Endothelial cell of hepatic sinusoid (primary cell): ENCODE results near the gene TRMT112.

Source experiments
- in situ Hi-C: cut with HindIII; loops from 2 replicates; pipeline ENCODE4 v1.10.0; 2017; ENCODE audit warnings: low sequenced_read_pairs

Gene TRMT112

DNA sequence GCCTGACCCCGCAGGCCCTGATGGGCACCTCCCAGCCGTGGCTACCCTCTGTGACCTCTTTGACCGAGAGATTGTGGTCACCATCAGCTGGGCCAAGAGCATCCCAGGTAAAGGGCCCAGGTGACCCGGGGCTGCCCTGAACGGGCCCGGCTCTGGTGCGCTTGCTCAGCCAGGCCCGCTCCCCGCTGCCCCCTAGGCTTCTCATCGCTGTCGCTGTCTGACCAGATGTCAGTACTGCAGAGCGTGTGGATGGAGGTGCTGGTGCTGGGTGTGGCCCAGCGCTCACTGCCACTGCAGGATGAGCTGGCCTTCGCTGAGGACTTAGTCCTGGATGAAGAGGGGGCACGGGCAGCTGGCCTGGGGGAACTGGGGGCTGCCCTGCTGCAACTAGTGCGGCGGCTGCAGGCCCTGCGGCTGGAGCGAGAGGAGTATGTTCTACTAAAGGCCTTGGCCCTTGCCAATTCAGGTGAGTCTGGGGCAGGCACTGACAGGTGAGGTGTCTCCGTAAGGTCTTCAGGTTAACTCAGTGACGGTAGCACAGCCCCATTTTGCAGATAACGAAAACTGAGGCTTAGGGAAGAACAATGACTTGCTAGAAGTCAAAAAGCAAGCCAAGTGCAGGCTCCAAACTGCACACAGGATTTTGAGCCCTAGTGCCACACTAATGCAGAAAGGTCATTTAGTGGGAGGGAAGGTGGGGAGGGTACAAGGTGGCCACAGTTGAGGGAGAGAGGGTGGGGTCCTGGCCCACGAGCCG lies 2.4 kb downstream of the TRMT112 start:
- in situ Hi-C loops = no loop called here

GRCh38 chr11:64314146-64314804 lies 3.1 kb downstream of the TRMT112 start:
- in situ Hi-C loops = no loop called here

DNA sequence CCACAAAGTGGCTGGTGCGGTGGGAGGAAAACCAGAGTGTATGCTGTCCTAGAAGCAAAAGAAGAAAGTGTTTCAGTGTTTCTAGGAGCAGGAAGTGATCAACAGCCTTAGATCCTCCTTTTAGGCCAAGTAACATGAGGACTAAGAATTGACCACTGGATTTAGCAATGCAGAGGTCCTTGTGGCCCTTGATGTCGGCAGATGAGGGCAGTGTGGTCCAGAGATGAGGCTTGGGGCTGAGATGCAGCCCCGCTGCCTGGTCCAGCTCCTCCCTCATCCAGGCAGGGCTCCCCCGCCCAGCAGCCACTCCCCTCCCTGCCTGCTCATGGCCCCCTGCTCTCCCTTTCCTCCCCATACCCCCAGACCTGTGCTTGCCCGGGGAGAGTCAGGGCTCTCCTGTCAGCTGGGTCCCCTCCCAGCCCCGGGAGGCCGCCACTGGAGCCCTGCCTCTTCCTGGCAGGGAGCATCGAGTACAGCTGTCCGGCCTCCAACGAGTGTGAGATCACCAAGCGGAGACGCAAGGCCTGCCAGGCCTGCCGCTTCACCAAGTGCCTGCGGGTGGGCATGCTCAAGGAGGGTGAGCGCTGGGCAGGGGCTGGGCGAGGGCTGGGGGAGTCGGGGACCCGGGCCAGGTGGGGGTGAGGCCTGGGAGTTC lies 3.7 kb downstream of the TRMT112 start:
- in situ Hi-C loops = no loop called here

DNA sequence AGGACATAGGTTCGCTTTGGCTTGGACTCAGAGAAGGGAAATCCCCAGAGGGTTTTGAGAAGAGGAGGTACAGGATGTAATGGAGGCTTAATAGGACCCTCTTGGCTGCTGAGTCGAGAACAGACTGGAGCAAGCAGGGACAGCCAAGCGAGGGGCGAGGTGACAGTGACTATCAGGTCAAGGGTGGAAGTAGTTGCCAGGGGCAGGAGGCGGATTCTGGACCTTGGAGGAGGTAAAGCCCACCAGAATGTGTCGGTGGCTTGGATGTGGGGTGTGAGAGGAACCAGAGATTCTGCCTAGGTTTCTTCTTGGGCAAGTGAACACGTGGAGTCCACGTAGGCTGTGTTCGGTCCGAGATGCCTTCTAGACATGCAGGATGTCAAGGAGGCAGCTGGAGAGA lies 4.4 kb downstream of the TRMT112 start:
- in situ Hi-C loops = no loop called here

- in situ Hi-C loops = loop anchor here (5.0 kb wide), 2 partner anchors 55 to 90 kb away; partner anchors contain the start of gene PLCB3
Measured at GRCh38 chr11:64307795-64308194, 9.6 kb downstream of the TRMT112 start.

DNA sequence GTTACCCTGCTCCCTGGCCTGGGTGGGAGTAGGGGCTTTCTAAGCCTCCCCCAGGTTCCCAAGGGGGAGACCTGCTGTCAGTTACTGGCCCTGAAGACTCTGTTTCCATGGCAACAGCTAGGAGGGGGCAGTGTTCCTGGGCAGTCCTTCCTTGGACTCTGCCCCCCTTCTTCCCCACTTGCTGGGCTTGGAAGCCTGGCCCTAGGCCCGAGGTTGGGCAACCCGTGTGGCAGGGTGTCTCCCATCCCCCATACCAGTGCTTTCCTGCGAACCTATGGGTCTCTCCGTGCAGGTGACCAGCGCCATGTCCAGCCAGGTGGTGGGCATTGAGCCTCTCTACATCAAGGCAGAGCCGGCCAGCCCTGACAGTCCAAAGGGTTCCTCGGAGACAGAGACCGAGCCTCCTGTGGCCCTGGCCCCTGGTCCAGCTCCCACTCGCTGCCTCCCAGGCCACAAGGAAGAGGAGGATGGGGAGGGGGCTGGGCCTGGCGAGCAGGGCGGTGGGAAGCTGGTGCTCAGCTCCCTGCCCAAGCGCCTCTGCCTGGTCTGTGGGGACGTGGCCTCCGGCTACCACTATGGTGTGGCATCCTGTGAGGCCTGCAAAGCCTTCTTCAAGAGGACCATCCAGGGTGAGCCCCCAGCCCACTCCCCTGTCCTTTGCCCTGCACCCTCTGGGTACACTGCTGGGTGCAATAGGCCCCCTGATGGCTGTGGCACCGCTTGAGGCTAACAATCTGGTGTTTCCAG lies 10.3 kb downstream of the TRMT112 start:
- in situ Hi-C loops = loop anchor here (5.0 kb wide), 2 partner anchors 55 to 90 kb away; partner anchors contain the start of gene PLCB3

DNA sequence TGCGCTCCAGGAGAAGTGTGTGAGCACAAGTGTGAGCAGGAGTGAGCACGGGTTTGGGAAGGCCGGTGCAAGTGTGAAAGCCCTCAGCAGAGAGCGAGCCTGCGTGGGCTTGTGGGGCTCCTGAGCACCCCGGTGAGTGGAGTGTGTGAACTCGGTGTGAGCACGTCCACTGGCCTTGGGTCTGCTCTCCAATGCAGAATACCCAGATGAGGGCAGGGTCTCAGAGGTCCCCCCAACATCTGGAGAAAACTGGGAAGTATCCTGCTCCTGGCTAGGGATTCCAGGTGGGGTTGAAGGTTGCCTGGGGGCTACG lies 10.8 kb downstream of the TRMT112 start:
- in situ Hi-C loops = loop anchor here (5.0 kb wide), 2 partner anchors 54 to 89 kb away; partner anchors contain the start of gene PLCB3

- in situ Hi-C loops = loop anchor here (5.0 kb wide), 2 partner anchors 54 to 89 kb away; partner anchors contain the start of gene PLCB3
Measured at GRCh38 chr11:64305691-64306562, 11.4 kb downstream of the TRMT112 start.

DNA sequence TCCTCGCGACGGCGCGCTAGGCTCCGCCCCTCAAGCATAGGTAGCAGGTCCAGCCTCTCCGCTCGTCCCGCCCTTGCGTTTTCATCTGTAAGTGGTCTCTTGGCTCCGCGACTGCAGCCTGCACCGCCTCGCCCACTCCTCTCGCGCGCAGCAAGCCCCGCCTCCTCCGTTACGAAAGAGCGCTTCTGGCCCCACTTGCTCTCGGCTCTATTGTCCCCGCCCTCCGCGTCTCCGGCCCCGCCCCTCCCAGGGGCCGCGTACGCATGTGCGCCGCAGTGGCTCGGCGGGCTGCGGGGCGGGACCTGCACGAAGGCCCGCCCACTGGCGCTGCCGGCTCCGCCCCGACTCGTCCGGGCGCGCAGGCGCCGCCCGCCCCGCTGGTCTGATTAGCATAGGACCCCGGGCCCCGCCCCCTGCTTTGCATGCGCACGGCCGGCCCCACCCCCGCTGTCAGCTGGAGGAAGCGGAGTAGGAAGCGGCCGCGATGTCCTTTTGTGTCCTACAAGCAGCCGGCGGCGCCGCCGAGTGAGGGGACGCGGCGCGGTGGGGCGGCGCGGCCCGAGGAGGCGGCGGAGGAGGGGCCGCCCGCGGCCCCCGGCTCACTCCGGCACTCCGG lies 12.2 kb downstream of the TRMT112 start, which contains the start of gene ESRRA:
ESRRA (plus strand) TSS at position 450 of the 616 bp plus-strand sequence. CDS start 1,656 bp downstream, outside the sequence.
- in situ Hi-C loops = loop anchor here (5.0 kb wide), 2 partner anchors 53 to 88 kb away; partner anchors contain the start of gene PLCB3

- in situ Hi-C loops = loop anchor here (5.0 kb wide), 2 partner anchors 52 to 87 kb away; partner anchors contain the start of gene PLCB3
Measured at GRCh38 chr11:64304316-64305072, 12.9 kb downstream of the TRMT112 start.

DNA sequence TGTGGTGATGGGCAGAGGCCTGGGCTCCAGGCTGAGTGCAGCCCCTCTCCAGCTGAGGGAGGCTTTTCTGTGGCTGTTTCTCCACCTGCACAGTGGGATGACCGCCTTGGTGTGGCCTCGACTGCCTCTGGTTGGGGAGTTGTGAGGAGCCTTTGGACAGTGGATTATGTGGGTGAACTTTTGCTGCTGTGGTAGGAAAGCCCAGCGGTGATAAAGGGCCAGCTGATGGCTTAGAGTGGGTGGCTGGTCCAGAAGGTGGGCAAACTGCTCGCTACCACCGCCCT lies 13.4 kb downstream of the TRMT112 start:
- in situ Hi-C loops = no loop called here

DNA sequence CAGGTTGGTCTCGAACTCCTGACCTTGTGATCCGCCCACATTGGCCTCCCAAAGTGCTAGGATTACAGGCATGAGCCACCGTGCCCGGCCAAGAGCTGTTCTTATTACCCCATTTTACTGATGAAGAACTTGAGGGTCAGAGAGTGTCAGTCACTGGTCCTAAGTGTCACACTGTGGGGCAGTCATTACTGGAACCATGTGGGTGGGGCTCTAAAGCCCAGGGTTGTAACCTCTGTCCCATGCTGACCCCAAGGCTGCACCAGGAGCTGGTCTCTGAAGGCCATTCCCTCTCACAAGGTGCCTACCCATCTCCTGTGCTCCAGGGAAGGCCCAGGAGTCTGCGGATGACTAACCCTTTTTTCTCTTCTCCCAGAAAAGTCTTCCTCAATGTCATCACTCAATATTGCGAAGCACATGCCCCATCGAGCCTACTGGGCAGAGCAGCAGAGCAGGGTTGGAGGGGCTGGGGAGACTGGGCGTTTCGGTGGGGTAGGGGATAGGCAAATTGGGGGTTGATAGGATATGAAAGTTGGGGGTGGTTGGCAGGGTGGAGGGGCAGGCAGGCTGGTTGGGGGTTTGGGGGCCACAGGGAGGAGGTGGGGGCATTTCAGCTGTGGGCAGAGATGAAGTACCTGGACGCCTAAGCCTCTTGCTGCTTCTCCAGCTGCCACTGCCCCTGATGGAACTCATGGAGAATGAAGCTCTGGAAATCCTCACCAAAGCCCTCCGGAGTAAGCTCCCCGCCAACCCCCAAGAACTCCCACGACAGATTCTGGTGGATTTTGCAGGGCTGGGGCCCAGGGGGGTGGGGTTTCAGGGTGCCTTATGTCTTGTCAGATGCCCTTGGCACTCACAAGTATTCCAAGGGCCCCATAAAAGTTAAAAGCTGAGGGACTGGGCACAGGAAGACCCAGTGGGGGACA lies 14.0 kb downstream of the TRMT112 start:
- in situ Hi-C loops = no loop called here

DNA sequence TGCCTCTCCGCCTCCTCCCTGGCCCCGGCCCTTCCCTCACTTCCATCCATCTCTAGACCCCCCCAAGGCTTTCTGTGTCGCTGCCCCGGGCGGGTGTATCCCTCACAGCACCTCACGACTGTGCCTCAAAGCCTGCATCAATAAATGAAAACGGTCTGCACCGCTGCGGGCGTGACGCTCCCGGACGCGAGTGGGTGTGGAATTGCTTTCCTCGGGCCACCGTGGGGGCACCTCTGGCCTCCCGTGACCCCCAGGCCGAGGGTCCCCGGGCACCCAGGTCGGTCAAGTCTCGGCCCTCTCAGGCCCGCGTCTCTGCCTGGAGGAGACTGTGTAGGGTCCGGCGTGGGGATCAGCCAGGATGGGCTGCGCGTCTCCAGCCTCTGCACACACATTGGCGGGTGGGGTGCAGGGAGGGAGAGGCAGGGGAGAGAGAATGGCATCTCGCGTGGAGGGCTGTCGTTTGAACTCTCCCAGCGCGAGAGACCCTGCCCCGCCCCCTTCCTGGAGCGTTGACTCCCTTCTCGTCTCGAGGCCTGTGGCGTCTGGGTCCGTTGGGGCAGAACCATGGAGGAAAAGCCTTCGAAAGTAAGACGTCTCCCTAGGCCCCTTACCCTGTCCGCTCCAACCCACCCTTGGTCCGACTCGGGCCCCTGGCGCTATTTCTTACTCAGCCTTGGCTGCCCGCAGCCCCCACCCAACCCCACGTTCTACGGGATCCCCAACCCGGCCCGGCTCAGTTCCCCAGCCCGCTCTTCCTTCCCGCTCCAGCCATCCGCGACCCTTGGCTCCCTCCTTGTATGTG lies 17.3 kb downstream of the TRMT112 start, which contains the start of gene CATSPERZ:
CATSPERZ (plus strand) TSS at position 512 of the 802 bp plus-strand sequence; CDS start at position 565, 53 bp downstream.
- in situ Hi-C loops = no loop called here

DNA sequence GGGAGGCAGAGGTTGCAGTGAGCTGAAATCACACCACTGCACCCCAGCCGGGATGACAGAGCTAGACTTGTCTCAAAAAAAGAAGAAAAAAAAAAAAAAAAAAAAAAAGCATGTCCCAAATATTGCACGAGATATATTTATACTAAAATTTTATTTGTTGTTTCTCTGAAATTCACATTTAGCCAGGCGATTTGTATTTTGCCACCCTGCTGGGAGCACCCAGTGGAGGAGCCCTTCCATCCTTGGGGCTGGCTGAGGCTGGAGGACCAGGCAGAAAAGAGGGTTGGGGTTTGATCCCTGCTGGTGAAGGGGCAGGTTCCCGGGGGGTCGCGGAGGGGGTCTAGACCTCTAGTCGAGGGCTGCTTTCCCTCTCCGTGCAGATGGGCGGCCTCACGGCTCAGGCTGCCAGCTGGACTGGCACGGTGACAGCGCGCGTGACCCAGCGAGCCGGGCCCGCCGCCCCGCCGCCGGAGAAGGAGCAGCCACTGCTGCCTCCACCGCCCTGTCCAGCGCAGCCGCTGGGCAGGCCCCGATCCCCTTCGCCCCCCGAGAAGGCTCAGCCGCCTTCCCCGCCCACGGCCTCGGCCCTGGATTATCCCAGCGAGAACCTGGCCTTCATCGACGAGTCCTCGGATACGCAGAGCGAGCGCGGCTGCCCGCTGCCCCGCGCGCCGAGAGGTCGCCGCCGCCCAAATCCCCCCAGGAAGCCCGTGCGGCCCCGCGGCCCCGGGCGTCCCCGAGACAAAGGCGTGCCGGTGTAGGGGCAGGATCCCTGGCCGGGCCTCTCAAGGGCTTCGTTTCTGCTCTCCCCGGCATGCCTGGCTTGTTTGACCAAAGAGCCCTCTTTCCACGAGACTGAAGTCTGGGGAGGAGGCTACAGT lies 18.2 kb downstream of the TRMT112 start:
- in situ Hi-C loops = no loop called here

- in situ Hi-C loops = no loop called here
Measured at GRCh38 chr11:64297699-64298358, 19.5 kb downstream of the TRMT112 start.
